ELF-1 (cell line): Measurements from ENCODE around the gene ERF.

Source experiments
- DNase-seq: peaks from one replicate; pipeline ENCODE4 v3.0.0-alpha.2; 2016; ENCODE audit warnings: low read depth, low spot score

The ERF gene

GRCh38 chr19:42242069-42242511 lies 12.8 kb downstream of the ERF start:
- no peak for DNase-seq

DNA sequence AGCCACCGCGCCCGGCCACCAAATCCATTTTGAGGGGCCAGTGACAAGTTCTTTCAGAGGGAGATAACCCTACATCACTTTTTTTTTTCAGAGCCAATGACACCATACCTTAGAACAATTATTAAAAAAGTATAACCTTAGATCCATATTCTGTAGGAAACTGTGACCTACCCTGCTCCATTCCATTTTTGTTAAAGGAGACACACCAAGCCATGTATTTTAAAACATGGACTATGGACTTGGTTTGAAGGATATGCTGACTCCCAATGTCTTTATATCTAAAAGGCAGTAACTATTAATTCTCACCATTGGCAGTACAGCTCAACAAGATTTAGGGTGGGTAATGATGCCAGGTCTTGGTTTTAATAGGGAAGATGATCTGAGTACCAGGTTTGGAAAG lies 13.6 kb downstream of the ERF start:
- no peak for DNase-seq

DNA sequence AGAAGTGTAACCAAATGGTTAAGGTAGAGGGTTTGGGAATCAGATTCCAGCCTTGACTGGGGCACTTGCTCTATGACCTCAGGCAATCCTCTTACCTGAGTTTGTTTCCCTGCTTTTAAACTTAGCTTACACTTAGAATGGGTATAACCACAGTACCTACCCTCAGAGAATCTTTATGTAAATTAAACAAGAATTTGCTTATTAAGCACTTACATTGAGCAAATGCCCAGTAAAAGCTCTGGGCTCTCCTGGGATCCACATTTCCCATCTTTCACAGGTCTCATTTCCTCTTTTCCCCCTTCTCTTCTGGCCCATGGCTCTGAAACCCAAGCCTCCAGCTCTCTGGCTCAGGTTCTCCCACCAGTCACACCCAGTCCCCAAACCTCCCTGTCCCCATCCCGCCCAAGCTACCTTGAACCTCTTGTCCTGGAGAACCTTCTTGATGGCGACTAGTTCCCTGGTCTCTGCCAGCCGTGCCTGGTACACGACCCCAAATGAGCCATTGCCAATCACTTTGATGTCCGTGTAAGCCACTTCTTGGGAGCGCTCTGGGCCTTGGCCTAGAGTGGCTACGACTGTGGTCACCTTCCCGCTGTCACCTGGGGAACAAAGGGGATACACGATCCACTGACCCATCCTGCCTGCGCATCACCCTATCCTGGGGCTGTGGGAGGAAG lies 15.2 kb downstream of the ERF start:
- DNase-seq: no peak

GRCh38 chr19:42235181-42235580 lies 19.7 kb downstream of the ERF start:
- no peak for DNase-seq

GRCh38 chr19:42234364-42234763 lies 20.6 kb downstream of the ERF start:
- no peak for DNase-seq

DNA sequence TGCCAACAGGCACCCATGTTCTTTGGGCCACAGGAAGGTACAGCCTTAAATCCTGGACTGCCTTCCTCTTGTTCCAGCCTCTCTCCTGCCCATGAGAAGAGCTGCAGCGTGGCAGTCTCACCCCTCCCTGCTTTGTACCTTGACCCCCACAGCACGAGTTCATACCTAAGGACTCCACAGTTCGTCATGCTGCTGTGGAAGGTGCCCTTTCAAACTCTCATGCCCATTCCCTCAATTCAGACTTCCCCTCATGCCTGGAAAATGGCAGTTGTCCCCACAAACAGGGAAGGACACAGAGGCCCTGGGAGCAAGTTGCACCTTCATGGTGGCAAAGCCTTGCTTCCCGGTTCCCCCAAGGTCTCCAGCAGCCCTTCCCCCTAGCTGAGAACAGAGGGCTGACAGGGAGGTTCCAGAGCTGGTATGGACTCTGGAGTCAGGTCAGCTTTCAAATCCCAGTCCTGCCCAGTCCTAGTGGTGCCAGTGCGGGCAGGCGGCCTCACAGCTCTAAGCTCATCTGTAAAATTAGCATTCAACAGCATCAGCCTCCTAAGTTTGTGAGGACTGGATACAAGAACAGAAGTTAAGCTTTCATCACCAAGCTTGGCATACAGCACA lies 21.1 kb downstream of the ERF start:
- no peak for DNase-seq

- DNase-seq: no peak
These were observed 21.8 kb downstream of the ERF start for GRCh38 chr19:42233106-42233505.

DNA sequence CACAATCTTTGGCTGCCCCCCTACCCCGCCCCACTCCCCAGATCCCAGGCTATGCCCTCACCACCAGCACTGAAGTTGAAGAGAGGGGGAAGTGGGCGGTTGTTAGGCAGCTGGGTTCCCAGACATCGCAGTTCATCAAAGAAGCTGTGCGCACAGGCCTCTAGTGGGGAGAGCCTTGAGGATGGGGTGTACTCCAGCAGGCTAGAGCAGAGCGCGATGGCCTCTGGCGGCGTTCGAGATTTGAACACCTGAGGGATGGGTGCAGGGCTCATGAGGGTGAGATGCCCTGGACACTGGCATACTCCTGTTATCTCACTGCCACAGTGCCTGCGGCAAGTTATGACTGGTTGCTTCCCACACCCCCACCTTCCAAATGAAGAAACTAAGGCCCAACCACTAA lies 22.5 kb downstream of the ERF start:
- no peak for DNase-seq

- DNase-seq: no peak
These were observed 24.4 kb downstream of the ERF start for GRCh38 chr19:42230571-42230970.

- DNase-seq: no peak
These were observed 25.0 kb downstream of the ERF start for GRCh38 chr19:42229855-42230351.

GRCh38 chr19:42229301-42229854 lies 25.6 kb downstream of the ERF start:
- no peak for DNase-seq

- DNase-seq: no peak
These were observed 26.3 kb downstream of the ERF start for GRCh38 chr19:42228641-42229040.

DNA sequence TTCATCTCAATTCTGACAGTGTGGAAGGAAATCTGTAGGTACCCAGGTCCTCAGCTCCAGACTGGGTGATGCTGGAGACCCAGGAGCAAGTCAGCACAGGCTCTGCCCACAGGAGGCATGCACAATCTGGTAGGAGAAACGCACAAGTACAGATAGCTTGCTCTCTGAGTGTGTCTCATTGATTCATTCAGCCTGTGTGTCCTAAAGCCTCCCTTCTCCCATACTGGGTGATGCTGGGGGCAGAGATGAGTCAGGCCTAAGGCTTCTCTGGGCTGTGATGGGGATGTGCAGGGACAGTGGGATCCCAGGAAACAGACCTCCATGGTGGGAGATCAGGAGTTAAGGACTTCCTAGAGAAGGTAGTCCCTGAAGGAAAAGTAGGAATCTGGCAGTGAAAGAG lies 28.0 kb downstream of the ERF start:
- DNase-seq: no peak

DNA sequence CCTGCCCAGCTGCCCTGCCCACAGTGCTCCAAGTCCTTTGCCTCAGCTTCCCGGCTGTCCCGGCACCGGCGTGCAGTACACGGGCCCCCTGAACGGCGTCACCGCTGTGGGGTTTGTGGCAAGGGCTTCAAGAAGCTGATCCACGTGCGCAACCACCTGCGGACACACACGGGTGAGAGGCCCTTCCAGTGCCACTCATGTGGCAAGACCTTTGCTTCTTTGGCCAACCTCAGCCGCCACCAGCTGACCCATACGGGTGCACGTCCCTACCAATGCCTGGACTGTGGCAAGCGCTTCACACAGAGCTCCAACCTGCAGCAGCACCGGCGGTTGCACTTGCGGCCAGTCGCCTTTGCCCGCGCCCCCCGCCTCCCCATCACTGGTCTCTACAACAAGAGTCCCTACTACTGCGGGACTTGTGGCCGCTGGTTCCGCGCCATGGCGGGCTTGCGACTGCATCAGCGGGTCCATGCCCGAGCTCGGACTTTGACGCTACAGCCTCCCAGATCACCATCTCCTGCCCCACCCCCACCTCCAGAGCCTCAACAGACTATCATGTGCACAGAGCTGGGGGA lies 29.1 kb downstream of the ERF start:
- DNase-seq: no peak

GRCh38 chr19:42224940-42225717 lies 29.8 kb downstream of the ERF start:
- no peak for DNase-seq

GRCh38 chr19:42220751-42221097 lies 34.2 kb downstream of the ERF start:
- DNase-seq: no peak

GRCh38 chr19:42219812-42220750 lies 34.8 kb downstream of the ERF start, which contains the start of gene ZNF526:
TSS of gene ZNF526 (plus strand) at chr19:42220312. CDS start at chr19:42224404, 4,092 bp downstream.
- DNase-seq: peak; percentile 99

DNA sequence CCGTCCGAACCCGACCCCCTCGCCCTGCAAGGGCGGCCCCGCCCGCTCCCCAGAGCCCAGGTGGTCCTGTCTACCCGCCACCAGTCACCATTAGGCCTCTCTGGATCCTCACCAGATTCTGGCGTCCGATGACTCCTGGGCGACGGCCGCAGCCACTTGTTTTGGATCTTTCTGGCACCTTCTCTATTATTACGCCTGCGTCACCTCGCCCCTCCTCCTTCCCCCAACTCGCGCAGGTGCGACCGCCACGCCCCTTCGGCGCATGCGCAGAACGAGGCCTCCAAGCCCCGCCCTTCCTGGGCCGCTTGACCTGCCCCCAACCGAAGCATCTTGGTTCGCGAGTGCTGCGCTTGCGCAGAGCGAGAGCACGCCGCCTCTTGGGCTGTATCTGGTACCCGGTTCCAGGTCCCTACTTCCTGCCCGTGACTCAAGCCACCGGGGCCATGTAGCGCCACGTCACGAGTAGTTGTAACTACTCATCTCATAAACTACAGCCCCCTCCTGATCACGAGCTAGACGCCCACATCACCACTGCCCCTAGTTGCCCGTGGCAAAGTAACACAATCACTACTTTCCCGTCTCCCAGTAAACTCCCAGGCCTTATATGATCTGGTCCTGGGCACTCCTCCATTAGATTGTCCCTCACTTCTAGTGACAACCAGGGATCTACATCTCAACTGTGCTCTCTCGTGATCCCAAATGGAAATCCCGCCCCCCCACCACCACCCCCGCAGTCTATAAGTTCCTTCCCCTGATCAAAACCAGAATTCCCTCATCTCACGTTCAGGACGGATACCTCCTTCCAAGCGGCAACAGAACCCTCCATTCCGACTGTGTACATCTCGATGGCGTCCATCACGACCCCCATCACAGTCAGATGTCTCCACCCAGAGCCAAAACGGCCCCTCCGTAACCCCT lies 37.1 kb downstream of the ERF start, which contains the start of gene DEDD2:
Gene DEDD2, minus strand, starts transcription at position 158 of the 918 bp plus-strand sequence. CDS start 670 bp downstream, outside the sequence.
- DNase-seq: peak; percentile 99
